ENCODE data around the gene MPRIP.
"Not testable (repeated sequence)": the region's sequence is repeated elsewhere in the genome, so short reads cannot be mapped to it uniquely, and the experiment has no call there.

GRCh38 chr17:16996726-16997125 is 45.5 kb upstream of the MPRIP start:
- not testable (repeated sequence) for TF ChIP-seq POLR2A, CTCF (IDR thresholded peaks at IDR 0.05)
